GM21717 (cell line): ENCODE measurements around the gene LAPTM4A.
A peak's percentile ranks its signal among the peaks of the same experiment; 100 is the strongest.

Experiments
- ATAC-seq: cut with Tn5 transposase; IDR thresholded peaks from one replicate; pipeline ENCODE4 v1.9.1; 2021; ENCODE audit warnings: mild to moderate bottlenecking, moderate library complexity; ENCODE audit not compliant: unreplicated experiment

LAPTM4A gene

DNA sequence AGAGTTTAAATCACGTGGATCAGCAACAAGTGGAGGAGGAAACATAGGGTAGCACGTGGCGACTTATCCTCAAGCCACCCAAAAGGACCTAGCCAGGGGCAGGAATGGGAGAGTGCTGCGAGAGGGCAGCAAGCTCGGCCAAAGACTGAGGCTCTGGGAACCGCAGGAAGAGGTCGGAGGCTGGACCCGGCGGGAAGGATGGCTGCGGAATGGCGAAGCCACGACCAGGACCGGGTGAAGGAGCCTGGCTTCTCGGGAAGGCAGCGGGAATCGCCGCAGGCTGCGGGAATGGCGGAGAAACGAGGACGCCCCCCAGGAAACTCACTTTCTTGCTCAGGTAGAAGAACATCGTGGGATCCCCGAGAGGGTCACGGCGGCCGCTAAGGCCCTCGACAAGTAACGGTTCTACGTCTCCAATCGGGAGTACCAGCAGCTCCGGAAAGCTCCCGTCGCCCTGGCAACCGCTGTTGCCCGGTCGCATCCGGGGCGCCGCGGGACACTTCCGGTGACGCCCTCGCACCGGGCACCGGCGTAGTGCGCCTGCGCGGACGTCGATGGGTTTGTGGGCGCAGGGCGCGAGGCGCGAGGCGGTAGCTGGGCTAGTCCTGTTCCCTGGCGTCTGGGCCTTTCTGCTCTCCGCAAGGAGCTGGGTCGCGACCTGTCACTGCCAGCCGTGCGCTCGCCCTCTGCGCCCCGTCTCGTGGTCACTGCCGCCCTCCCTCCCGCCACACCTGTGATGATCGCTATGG is 61.6 kb downstream of the LAPTM4A start, which contains the start of gene WDR35:
Gene WDR35 (minus strand): TSS at position 439 of the 749 bp plus-strand sequence. CDS start 90 bp downstream, at position 349.
- ATAC-seq: peak; percentile 96

DNA sequence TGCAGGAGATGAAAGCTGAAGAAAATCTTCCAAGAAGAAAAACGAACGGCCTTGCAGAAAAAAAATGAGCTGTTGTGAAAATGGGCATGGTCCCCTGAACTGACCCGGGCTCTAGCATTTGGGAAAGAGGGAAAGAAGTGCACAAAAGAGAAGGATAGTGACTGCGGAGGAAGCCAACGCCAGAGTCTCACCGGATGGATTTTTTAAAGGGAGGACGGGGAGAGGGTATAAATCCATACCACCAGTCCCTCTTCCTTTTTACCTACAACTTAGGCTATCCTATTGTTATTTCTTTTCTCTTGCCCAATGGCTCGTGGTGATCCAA is 62.1 kb downstream of the LAPTM4A start:
- ATAC-seq: peak; percentile 1

DNA sequence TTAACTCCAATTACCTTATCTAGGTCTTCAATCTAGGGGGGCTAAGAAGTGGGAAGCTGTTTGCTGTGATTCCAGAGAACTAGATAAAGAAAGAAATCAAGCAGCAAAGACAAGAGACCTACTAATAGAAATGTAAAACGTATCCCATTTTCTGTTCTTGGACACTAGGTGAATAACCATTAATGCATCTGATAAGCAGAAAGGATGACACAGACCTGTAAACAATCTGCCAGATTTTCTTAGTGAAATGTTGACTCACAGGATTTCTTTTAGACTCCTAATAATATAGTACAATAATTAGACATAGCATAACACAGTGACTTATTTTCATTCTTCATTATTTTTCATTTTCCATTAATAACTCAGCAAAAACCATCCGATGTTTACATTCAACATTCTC is 62.8 kb downstream of the LAPTM4A start:
- no peak for ATAC-seq

DNA sequence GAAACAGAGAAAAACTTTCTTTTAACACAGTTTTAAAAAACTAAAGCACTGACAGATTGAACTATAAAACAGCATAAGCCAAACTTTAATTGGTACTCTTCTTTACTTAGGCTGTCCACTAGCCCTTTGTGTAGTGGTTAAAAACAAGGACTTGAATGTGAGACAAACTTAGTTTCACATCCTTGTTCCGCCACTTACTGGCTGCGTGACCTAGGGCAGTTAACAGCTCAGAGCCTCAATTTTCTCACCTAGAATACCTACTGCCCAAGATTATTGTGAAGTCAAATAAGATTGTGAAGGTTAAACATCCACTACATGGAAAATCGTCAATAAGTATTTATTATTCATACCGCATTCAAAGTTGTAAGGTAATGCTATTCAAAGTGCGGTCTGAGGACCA is 63.5 kb downstream of the LAPTM4A start:
- ATAC-seq: peak; percentile 55
